SK-N-SH (cell line): ENCODE data around the gene NCAPH2. TPM values are rescaled to one million over a fixed set of nuclear protein-coding genes. Genes with fewer than 3 reads are reported as not detected.

Experiments used
- CTCF ChIA-PET: fragments of 300-600, 350-600 bp; formaldehyde crosslinking; extraction: SDS; loops from one replicate; lab custom pipeline; 2021; lab: Yijun Ruan, JAX
- POLR2A ChIA-PET: fragments of 350-600 bp; sonication (Branson Sonifier 250); formaldehyde crosslinking; extraction: SDS; loops from one replicate; lab custom pipeline; 2020; ENCODE audit warnings: antibody characterized with exemption, inconsistent platforms; lab: Yijun Ruan, JAX
- DNase-seq: peaks from one replicate; pipeline ENCODE4 v3.0.0; 2012
- H2AFZ ChIP-seq: fragments of 200-600 bp; sonication (generic); 2 replicates; pipeline ENCODE4 v1.8.1; 2016; ENCODE audit warnings: antibody characterized with exemption, mild to moderate bottlenecking, low read depth
- H3F3A ChIP-seq: fragments of 200-600 bp; sonication (generic); replicated peaks from 2 replicates; pipeline ENCODE3; 2016; ENCODE audit warnings: antibody characterized with exemption, mild to moderate bottlenecking; ENCODE audit not compliant: insufficient read depth
- H3K27ac ChIP-seq, 2 experiments: fragments of 200-500 bp in 1 of 2; fragments of 200-600 bp in 1 of 2; sonication (Bioruptor generic) in 1 of 2; sonication (generic), shearing (Covaris generic) in 1 of 2; 2 replicates each; pipeline versions ENCODE4 v1.5.1 to v1.6.1; 2014 to 2016; ENCODE audit warnings: low read depth in 2 of 2, inconsistent platforms in 1 of 2, low read length in 1 of 2, mild to moderate bottlenecking in 1 of 2, mixed read lengths in 1 of 2
- H3K27me3 ChIP-seq: fragments of 200-600 bp; sonication (generic), shearing (Covaris generic); 2 replicates; pipeline ENCODE4 v1.6.1; 2016; ENCODE audit warnings: mixed run types; ENCODE audit not compliant: insufficient read depth
- H3K36me3 ChIP-seq, 2 experiments: fragments of 200-500 bp in 1 of 2; fragments of 200-600 bp in 1 of 2; sonication (Bioruptor generic) in 1 of 2; sonication (generic) in 1 of 2; replicated peaks in 1 of 2; 2 replicates each; pipeline versions ENCODE3 to v1.5.1; 2014 to 2016; ENCODE audit warnings: low read length in 1 of 2, mild to moderate bottlenecking in 1 of 2; ENCODE audit not compliant: insufficient read depth in 2 of 2, control insufficient read depth in 1 of 2
- H3K4me1 ChIP-seq, 2 experiments: fragments of 200-500 bp in 1 of 2; fragments of 200-600 bp in 1 of 2; sonication (Bioruptor generic) in 1 of 2; sonication (generic), shearing (Covaris generic) in 1 of 2; 2 replicates each; pipeline versions ENCODE4 v1.5.1 to v1.6.1; 2014 to 2016; ENCODE audit warnings: low read depth in 1 of 2, low read length in 1 of 2, mixed run types in 1 of 2; ENCODE audit not compliant: insufficient read depth in 2 of 2, control insufficient read depth in 1 of 2
- H3K4me2 ChIP-seq: fragments of 200-600 bp; sonication (generic), shearing (Covaris generic); 2 replicates; pipeline ENCODE4 v1.6.1; 2017; ENCODE audit warnings: mixed run types
- H3K4me3 ChIP-seq, 2 experiments: fragments of 200-500 bp in 1 of 2; fragments of 200-600 bp in 1 of 2; sonication (Bioruptor generic) in 1 of 2; sonication (generic), shearing (Covaris generic) in 1 of 2; 2 replicates each; pipeline versions ENCODE4 v1.5.1 to v1.8.1; 2014 to 2016; ENCODE audit warnings: low read depth in 2 of 2, inconsistent platforms in 1 of 2, low read length in 1 of 2, mild to moderate bottlenecking in 1 of 2, mixed read lengths in 1 of 2, moderate library complexity in 1 of 2
- H3K79me2 ChIP-seq: fragments of 200-600 bp; sonication (generic); 2 replicates; pipeline ENCODE4 v1.8.1; 2017; ENCODE audit warnings: mild to moderate bottlenecking; ENCODE audit not compliant: insufficient read depth
- H3K9ac ChIP-seq: fragments of 200-600 bp; sonication (generic); 2 replicates; pipeline ENCODE4 v1.6.1; 2017; ENCODE audit warnings: mixed run types
- H3K9me2 ChIP-seq: fragments of 200-600 bp; sonication (generic); 2 replicates; pipeline ENCODE4 v1.6.1; 2017; ENCODE audit warnings: mixed run types
- H3K9me3 ChIP-seq: fragments of 200-600 bp; sonication (generic); 2 replicates; pipeline ENCODE4 v1.6.1; 2017; ENCODE audit warnings: mixed run types, mild to moderate bottlenecking, moderate library complexity
- H4K20me1 ChIP-seq: fragments of 200-600 bp; sonication (generic); 2 replicates; pipeline ENCODE4 v1.6.1; 2017; ENCODE audit warnings: mild to moderate bottlenecking, mixed run types; ENCODE audit not compliant: insufficient read depth
- CHD2 ChIP-seq: fragments of 150-350 bp; IDR thresholded peaks from 2 replicates; pipeline ENCODE4 v1.6.1; 2018; ENCODE audit warnings: low read length; ENCODE audit not compliant: partially characterized antibody
- FOSL2 ChIP-seq: IDR thresholded peaks from 2 replicates; pipeline ENCODE4 v1.4.0; 2012; ENCODE audit warnings: low read depth, mild to moderate bottlenecking, moderate library complexity, borderline replicate concordance
- FOXJ3 ChIP-seq: sonication (generic); formaldehyde crosslinking; IDR thresholded peaks from 2 replicates; pipeline ENCODE4 v1.5.1; 2020; ENCODE audit warnings: mild to moderate bottlenecking, missing genetic modification reagents
- FOXM1 ChIP-seq: IDR thresholded peaks from 2 replicates; pipeline ENCODE4 v1.4.0; 2012; ENCODE audit warnings: low read depth, mild to moderate bottlenecking
- MXI1 ChIP-seq: IDR thresholded peaks from 2 replicates; pipeline ENCODE4 v1.6.1; 2012; ENCODE audit warnings: mild to moderate bottlenecking, low read depth, low read length, improper control_type of control experiment
- NRF1 ChIP-seq: IDR thresholded peaks from 2 replicates; pipeline ENCODE4 v1.6.1; 2012; ENCODE audit warnings: low read depth, mild to moderate bottlenecking, low read length
- RAD21 ChIP-seq: IDR thresholded peaks from 2 replicates; pipeline ENCODE4 v1.6.1; 2012; ENCODE audit warnings: mild to moderate bottlenecking, low read length
- REST ChIP-seq: IDR thresholded peaks from 2 replicates; pipeline ENCODE4 v1.6.1; 2012; ENCODE audit warnings: mild to moderate bottlenecking, low read depth, low read length, moderate library complexity
- SMC3 ChIP-seq: IDR thresholded peaks from 2 replicates; pipeline ENCODE4 v1.6.1; 2012; ENCODE audit warnings: low read depth, low read length, improper control_type of control experiment
- TCF12 ChIP-seq: IDR thresholded peaks from 2 replicates; pipeline ENCODE4 v1.4.0; 2012
- TEAD4 ChIP-seq: IDR thresholded peaks from 2 replicates; pipeline ENCODE4 v1.4.0; 2012; ENCODE audit warnings: mild to moderate bottlenecking, borderline replicate concordance; ENCODE audit not compliant: insufficient read depth
- WGBS: methylation state at CpG from one replicate; pipeline ENCODE4 v1.1.6; 2017; ENCODE audit warnings: low lambda C conversion rate; 5-methylcytosine and 5-hydroxymethylcytosine counted together
- polyA plus RNA-seq, 3 experiments: library from polyadenylated mRNA; depleted of rRNA; stranded (reverse); fragments of >200 nt; gene quantifications; 2 replicates each; pipeline ENCODE4 v1.2.3, GENCODE V29; 2012
- TF ChIP-seq, protein P1 (sequence below): IDR thresholded peaks from 2 replicates; pipeline ENCODE4 v1.4.0; 2012; ENCODE audit warnings: low read depth, borderline replicate concordance
- TF ChIP-seq, protein P2 (sequence below): fragments of 200-600 bp; sonication (generic); IDR thresholded peaks from 2 replicates; pipeline ENCODE4 v1.6.1; 2017; ENCODE audit warnings: antibody characterized with exemption, mild to moderate bottlenecking, moderate library complexity
- TF ChIP-seq, protein P3 (sequence below): IDR thresholded peaks from 2 replicates; pipeline ENCODE4; 2012

Gene NCAPH2
- polyA plus RNA-seq, 1 of the 3 experiments (the other 2 are of a cell fraction) = 22.4 TPM

DNA sequence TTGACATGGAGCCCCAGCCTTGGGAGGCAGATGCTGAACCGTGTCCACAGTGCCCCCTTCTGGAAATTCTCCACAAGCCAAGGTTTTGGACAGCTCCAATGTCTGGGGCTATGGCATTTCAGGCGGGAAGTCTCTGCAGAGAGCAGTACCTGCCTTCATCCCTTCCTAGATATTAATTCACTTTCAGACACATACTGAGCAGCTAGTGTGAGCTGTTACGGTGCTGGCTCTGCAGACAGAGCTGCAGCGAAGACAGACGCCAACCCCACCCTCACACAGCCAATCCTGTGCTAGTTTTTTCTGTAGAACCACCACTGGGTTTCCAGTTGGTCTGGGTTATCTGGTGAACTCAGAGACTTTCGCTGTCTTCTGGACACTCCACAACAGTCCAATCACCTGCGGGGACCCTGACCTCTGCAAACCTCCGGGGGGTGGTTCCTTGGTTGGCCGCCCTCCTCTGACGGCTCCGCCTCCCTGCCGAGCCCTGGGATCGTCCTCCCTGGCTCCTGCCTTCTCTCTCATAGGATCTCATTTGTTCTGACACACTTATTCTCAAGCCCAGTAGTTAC is 9.6 kb upstream of the NCAPH2 start:
- WGBS = 31% methylated on average over 13 of the region's 13 CpGs
- Histone ChIP-seq H3K79me2 (no peaks in the 10 kb centered on the region), H3K4me1 (no peaks in the 10 kb centered on the region; a peak in 1 of 4 replicates), H3K36me3 (peaks cover 0 to 11% of the 10 kb centered on the region in 2 experiments), H4K20me1 (no peaks in the 10 kb centered on the region), H3K9me3 (no peaks in the 10 kb centered on the region), H3K9me2 (no peaks in the 10 kb centered on the region), H3K9ac (no peak overlapping the region), H3F3A (peaks cover 8% of the 10 kb centered on the region), H3K27me3 (no peaks in the 10 kb centered on the region), H3K27ac (no peak overlapping the region), H3K4me3 (no peak overlapping the region; a peak in 1 of 4 replicates), H2AFZ (no peak overlapping the region), H3K4me2 (no peak overlapping the region)
- CTCF ChIA-PET = interaction anchor here (0.7 to 3.1 kb wide), 26 partner anchors 8 to 271 kb away, joined by 3 to 24 read pairs (median 4); partner anchors contain the start of genes LMF2, MIOX, NCAPH2 and SBF1
- POLR2A ChIA-PET = interaction anchor here (1.0 kb wide), 1 partner anchor 48 kb away, joined by 3 read pairs; no protein-coding TSS in a partner anchor
- DNase-seq = peak; percentile 77
- TF ChIP-seq, protein P1, sequence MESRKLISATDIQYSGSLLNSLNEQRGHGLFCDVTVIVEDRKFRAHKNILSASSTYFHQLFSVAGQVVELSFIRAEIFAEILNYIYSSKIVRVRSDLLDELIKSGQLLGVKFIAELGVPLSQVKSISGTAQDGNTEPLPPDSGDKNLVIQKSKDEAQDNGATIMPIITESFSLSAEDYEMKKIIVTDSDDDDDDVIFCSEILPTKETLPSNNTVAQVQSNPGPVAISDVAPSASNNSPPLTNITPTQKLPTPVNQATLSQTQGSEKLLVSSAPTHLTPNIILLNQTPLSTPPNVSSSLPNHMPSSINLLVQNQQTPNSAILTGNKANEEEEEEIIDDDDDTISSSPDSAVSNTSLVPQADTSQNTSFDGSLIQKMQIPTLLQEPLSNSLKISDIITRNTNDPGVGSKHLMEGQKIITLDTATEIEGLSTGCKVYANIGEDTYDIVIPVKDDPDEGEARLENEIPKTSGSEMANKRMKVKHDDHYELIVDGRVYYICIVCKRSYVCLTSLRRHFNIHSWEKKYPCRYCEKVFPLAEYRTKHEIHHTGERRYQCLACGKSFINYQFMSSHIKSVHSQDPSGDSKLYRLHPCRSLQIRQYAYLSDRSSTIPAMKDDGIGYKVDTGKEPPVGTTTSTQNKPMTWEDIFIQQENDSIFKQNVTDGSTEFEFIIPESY = no peak
- TF ChIP-seq, protein P2, sequence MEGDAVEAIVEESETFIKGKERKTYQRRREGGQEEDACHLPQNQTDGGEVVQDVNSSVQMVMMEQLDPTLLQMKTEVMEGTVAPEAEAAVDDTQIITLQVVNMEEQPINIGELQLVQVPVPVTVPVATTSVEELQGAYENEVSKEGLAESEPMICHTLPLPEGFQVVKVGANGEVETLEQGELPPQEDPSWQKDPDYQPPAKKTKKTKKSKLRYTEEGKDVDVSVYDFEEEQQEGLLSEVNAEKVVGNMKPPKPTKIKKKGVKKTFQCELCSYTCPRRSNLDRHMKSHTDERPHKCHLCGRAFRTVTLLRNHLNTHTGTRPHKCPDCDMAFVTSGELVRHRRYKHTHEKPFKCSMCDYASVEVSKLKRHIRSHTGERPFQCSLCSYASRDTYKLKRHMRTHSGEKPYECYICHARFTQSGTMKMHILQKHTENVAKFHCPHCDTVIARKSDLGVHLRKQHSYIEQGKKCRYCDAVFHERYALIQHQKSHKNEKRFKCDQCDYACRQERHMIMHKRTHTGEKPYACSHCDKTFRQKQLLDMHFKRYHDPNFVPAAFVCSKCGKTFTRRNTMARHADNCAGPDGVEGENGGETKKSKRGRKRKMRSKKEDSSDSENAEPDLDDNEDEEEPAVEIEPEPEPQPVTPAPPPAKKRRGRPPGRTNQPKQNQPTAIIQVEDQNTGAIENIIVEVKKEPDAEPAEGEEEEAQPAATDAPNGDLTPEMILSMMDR = peak; percentile 69
- TF ChIP-seq SMC3 = peak; percentile 56
- TF ChIP-seq TCF12 = no peak
- TF ChIP-seq REST = peak; percentile 89
- TF ChIP-seq RAD21 = peak; percentile 77

DNA sequence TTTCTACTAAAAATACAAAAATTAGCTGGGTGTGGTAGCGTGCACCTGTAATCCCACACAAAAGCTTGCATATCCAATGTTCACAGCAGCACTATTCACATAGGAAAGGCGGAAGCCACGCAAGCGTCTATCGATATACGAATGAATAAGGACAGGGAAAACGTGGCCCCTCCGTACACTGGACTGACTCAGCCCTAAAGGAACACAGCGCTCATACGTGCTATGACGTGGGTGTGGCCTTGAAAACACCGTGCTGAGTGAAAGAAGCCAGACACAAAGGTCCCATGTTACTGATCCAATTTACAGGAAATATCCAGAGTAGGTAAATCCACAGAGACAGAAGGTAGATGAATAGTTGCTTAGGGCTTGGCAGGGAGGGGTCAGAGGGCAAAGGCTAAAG is 7.6 kb upstream of the NCAPH2 start:
- no peaks in the 10 kb centered on the region; a peak in 1 of 4 replicates for H3K4me1 ChIP-seq
- H4K20me1 ChIP-seq = no peaks in the 10 kb centered on the region
- no peak overlapping the region for H3K4me2 ChIP-seq
- H3K9me3 ChIP-seq = no peaks in the 10 kb centered on the region
- no peak overlapping the region for H2AFZ ChIP-seq
- 99% methylated on average over 12 of the region's 12 CpGs for WGBS
- peaks cover 0 to 18% of the 10 kb centered on the region in 2 experiments for H3K36me3 ChIP-seq
- H3K4me3 ChIP-seq = no peak overlapping the region
- peaks cover 8% of the 10 kb centered on the region for H3F3A ChIP-seq
- POLR2A ChIA-PET = interaction anchor here (1.0 kb wide), 1 partner anchor 25 kb away, joined by 3 read pairs; the partner anchor contains the start of gene SCO2
- no peak for DNase-seq
- H3K79me2 ChIP-seq = peaks cover 5% of the 10 kb centered on the region
- no peak overlapping the region for H3K9ac ChIP-seq
- H3K9me2 ChIP-seq = no peaks in the 10 kb centered on the region
- H3K27ac ChIP-seq = no peak overlapping the region
- H3K27me3 ChIP-seq = no peaks in the 10 kb centered on the region
- CTCF ChIA-PET = no interaction called here
- TF ChIP-seq CHD2 = no peak
- TF ChIP-seq, protein P2 = no peak
- TF ChIP-seq NRF1 = no peak
- no peak for TF ChIP-seq RAD21
- no peak for TF ChIP-seq FOXM1
- TF ChIP-seq, protein P3, sequence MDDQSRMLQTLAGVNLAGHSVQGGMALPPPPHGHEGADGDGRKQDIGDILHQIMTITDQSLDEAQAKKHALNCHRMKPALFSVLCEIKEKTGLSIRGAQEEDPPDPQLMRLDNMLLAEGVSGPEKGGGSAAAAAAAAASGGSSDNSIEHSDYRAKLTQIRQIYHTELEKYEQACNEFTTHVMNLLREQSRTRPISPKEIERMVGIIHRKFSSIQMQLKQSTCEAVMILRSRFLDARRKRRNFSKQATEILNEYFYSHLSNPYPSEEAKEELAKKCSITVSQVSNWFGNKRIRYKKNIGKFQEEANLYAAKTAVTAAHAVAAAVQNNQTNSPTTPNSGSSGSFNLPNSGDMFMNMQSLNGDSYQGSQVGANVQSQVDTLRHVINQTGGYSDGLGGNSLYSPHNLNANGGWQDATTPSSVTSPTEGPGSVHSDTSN = no peak
- TF ChIP-seq TEAD4 = no peak
- no peak for TF ChIP-seq FOSL2
- no peak for TF ChIP-seq MXI1
- TF ChIP-seq FOXJ3 (CRISPR knock-in tag) = no peak
